Endometrial microvascular endothelial cells (primary cell): Measurements from ENCODE around the gene SLC25A25. TPM values are rescaled to one million over a fixed set of nuclear protein-coding genes. Genes with fewer than 3 reads are reported as not detected.

Experiments
- in situ Hi-C: cut with HindIII; loops from 2 replicates; pipeline ENCODE4 v1.10.0; 2017; ENCODE audit warnings: low sequenced_read_pairs, low pct_unique_long_range_greater_than_20kb; ENCODE audit errors: inconsistent ontology term
- total RNA-seq: library from RNA; depleted of rRNA; stranded (reverse); fragments of >200 nt; gene quantifications from one replicate; pipeline ENCODE4 v1.2.3, GENCODE V29; 2015; ENCODE audit errors: inconsistent ontology term

Gene SLC25A25
- total RNA-seq, 1 donor from 2014 or later, result 23.6 TPM

DNA sequence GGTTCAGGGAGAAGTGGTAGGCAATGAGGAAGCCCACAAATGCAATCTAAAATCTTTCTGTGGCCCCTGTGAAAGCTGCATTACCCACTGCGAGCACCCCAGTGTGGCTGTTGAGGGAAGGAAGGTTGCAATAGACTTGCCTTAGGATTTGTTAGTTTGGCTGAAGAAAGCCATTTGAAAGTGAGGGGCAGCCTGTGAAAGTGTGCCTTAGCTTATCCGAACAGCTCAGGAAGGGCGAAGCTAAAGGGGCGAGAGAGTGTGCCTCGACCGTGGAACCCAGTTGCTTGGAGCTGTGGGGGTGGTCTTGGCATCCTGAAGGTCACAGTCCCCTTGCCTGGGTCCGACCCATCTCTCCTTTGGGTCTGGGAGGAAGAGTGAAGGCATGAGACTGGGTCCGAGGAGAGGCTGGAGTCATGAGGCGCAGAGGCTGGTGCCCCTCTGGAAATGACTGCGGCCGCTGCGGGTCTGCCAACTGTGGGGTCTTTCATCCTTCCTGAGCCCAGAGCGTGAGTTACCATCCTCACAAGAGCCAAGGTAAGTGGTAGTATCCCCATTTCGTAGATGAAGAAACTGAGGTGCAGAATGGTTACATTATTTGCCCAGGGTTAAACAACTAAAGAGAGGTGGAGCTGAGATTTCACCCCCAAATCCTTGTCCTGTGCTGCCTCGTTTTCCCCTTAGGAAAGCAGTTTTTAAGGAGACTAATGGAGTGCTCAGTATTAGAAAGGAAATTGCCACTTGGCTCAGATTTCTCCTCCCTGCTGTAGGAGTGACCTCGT, 24.4 kb downstream of the SLC25A25 start:
- in situ Hi-C loops, result no loop called here

DNA sequence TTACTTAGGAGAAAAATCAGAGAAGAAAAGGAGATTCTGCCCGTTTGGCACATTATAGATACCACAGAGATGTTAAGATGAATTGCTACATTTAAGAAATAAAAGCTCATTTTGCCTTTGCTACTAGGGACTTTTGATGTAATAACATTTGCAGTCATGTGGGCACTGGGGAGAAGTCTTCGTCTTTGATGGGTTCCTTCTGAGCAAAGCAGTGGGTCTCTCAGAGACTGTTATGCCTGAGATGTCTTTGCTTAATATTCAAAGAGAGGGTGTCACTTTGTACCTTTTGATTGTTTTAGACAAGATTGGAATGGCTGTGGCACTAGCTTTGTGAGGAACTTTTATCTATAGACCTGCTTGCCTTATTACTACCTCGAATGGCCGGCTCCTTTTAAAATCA, 25.0 kb downstream of the SLC25A25 start:
- in situ Hi-C loops, result no loop called here

DNA sequence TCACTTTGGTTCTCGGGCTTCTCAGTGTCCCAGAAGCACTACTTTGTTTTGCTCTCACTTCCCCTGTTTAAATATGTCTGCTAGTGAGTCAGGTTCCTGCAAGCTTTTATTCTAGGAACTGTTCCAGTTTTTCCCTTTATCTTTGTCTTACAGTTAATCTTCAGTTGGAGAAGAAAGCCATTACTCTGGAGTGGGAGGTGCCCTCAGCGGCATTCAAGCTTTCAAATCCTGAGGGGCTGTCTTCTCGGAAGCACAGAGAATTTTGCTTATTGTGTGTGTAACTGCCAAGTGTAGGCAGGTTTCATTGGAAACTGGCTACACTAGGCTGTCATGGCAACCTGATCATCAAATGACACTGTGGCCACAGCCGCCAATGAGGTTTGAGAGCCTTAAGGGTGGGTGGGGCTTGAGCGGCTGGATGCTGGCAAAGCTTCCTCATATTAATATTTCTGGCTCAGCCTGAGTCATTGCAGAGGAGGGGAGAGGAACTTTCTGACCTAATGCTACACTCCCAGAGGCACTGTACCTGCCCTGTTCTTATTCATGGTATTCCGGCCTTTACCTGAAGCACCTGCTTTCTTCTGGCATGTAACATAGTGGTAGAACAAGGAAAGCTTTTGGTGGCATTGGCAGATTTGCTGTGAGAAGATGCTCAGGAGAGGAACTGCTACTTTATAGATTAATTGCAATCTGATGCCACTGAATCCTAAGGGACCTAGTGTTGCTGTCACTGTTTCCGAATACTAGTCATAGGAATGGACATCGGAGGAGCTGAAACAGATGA, 26.3 kb downstream of the SLC25A25 start:
- in situ Hi-C loops, result no loop called here

DNA sequence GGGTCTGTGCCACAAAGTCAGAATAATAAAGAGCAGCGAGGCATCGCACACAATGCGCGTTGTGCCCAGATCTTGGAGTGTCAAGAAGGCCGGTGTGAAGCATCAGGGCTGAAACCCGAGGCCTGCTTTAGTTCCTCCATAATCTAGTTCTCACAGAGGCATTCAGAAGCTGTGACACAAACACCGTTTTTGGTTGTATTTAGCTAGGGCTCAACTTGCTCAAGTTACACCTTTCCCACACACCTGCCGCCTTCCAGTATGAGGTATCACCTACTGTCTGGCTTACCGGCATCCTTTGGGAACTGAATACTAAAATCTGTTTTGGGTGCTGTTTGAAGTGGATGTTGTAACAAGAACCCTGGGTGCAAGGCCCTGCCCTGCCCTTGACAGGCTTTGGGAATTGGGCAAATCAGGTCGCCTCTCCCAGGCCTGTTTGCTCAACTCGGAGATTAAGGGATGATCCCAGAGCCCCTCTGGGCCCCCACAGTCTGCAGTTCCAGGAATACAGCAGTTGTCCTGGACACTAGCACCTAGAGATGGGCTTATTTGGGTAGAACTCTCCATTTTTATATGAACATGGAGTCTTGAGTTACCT, 27.0 kb downstream of the SLC25A25 start:
- in situ Hi-C loops, result no loop called here

DNA sequence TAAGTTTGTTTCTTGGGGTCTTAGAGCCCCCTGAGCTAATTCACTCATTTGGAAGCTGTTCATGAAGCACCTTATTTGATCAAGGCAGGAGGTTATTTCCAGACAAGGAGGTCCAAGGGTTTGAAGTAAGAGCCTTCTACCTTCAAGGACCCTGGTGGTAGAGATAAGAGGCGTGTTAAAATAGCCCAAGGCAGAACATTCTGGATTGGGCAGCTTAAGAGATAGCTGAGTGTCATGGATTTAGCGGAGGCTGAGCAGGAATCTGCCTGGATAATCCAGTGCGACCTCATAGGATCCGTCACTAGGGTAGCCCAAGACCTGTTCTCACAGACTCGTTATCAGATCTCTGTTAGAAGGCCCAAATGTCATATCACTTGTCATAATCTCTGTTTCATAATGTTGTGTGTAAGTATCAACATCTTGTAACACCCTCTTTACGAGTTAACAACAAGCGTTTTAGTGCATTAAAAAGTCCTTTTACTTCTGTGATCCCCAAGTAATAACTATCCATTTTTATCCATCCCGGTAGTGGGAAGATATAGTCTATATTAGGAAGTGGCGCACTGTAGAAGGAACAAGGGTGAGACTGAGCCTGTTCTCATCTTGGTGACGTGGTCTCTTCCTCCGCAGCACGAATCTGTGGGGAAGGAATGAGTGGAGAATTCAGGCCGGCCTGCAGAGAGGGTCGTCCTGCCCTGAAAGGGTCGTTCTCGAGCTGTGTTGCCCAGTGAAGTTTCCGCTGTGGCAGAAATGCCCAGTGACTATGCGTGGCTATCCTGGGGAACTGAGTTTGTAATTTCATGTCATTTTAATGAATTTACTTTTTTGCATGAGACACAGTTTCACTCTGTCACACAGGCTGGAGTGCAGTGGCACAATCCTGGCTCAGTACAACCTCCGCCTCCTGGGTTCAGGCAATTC, 28.8 kb downstream of the SLC25A25 start:
- in situ Hi-C loops, result no loop called here

DNA sequence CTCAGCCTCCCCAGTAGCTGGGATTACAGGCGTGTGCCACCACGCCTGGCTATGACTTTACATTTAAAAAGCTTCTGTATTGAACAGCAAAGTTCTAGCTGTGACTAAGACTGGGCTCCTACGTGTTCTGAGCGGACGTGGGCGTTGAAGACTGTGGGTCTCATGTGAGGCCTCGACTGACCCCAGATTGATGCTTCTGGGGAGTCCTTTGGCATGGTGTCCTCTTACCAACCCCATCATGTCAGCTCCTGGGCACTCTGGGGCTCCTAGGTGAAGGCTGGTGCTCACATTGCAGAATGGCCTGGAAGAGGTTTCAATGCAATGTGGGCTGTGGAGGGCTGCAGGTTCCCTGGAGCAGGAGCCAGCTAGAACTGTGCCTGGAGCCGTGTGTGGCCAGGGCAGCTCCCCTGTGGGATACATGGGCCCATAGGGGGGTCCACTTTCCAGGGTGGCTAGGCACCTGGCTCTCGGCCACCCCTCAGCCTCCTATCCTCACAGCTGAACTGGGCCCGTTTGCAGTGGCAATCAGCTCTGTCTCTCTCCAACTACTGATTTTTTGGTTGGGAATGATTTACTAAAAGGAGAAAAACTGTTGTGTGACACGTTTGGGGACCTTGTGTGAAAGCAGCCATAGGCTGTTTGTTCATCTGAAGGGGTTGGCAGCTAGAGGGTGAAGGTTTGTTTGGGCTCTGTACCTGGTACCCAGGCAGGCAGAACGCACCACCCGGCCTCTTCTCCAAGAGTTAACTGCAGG, 29.7 kb downstream of the SLC25A25 start:
- in situ Hi-C loops, result no loop called here

DNA sequence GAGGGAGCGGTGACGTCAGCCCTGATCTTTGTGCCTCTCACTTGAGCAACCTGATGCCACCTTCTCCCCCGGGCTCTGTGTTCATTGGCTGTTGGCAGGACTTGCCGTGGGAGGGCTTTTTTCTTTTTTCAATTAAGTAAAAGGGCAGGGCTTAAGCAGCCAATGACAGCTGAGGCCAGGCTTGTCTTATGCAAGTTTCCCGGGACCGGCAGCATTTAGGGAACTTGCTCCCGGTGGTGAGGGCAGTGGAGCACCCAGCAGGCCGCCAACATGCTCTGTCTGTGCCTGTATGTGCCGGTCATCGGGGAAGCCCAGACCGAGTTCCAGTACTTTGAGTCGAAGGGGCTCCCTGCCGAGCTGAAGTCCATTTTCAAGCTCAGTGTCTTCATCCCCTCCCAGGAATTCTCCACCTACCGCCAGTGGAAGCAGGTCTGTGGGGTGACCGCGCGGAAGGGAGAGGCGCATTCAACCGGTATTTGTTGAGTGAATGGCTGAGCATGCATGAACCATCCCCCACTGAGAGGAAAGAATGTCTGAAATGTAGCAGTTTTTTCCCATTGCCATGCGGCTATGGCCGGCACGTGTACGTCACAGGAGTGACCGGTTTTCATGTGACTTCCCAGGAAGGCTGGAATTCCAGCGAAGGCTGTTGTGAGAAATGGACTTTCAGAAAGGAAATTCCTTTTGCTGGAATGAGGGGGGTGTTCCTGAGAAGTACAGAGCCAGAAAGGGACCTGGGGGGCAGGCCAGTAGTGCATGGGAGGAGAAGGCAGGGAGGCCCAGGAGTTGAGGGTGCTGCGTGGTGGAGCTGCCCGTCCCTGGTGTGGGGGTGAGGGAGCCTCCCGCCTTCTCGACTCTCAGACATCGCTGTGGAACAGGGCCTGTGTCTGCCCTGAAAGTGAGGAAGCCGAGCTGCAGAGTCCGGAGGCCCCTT, 30.5 kb downstream of the SLC25A25 start:
- in situ Hi-C loops, result no loop called here

DNA sequence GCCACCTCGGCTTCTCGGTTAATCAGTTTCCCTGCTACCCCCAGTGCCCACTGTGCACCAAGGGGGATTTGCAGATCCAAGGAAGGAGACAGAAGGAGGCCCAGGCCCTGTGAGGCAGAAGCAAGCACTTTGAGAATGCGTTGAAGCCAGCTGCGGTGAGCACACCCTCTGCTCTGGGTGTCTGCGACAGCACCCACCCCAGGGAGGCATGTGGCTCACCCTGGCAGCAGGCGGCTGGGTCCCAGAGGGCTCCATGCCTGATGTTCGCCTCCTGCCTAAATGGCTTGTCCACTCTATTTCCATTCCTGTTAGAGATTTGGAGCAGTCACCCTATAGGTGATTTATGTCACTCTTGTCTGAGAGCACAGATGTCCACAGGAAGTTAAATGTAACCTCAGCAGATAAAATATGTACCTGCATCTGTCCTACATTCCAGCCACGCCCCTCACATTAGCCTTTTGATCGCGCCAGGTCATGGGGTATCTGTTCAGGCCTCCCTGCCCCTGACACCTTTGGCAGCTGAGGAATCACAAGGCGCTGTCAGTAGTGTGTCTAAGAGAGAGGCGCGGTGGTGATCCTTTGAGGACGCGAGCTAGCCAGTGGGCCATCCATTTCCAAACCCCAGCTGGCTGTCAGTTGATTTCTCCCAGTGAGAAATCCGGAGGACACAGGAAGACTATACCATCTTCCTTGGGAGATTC, 31.3 kb downstream of the SLC25A25 start:
- in situ Hi-C loops, result no loop called here

DNA sequence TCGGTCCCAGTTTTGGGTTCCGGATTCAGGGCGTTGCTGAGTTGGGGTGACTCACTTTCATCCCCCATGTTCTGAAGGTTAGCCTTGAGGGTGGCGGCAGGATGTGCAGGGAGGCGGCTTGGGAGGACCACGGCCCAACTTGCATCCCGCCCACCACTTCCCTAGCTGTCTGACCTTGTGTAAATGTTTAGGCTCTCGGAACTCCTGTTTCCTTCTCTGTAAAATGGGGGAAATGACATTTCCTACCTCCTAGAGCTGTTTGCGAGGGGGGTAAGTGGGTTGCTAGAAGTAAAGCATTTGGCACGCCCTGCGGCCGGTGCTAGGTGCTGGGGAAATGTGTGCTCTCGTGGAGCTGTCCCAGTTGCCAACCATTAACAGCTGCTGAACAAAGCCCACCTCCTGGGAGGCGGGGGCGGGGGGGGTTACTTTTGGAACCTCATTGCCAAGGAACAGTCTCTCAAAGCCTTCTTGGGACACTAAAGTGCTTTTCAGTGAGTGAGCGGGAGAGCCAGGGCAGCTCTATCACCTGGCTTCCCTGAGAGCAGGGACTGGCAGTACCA, 32.0 kb downstream of the SLC25A25 start:
- in situ Hi-C loops, result no loop called here

DNA sequence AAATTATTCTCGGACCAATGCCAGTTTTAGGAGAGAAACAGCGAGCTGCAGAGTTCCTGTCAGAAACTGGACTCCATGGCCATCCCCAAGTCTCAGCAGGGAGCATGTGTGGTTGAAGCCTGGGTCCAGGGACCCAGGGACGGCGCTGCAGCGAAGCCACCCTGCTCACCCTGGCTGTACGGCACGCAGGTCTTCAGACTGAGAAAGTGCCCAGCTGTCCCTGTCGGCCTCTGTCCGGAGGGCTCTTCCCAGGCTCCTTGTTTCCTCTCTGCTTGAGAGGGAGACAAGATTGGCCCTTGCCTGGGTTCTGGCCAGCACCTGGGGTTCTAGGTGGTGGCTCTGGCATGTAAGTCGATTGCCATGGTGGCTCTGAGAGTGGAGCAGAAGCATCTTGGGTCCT, 32.5 kb downstream of the SLC25A25 start:
- in situ Hi-C loops, result no loop called here

DNA sequence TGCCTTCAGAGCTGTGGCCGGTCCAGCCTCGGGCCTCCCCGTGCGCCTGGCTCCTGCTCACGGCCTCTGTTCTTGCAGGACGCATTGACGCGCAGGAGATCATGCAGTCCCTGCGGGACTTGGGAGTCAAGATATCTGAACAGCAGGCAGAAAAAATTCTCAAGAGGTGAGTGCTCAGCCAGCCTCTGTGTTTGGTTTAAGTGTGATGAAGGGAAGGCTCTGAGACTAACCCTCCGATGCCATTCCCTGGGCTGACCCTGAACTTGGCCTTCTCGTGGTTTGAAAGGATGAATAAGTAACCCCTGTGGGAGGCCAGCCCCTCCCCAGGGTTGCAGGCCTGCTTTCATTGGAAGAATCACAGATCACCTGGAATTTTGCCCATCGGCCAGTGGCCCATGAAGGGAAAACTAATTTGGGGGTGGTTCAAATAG, 33.2 kb downstream of the SLC25A25 start:
- in situ Hi-C loops, result no loop called here

DNA sequence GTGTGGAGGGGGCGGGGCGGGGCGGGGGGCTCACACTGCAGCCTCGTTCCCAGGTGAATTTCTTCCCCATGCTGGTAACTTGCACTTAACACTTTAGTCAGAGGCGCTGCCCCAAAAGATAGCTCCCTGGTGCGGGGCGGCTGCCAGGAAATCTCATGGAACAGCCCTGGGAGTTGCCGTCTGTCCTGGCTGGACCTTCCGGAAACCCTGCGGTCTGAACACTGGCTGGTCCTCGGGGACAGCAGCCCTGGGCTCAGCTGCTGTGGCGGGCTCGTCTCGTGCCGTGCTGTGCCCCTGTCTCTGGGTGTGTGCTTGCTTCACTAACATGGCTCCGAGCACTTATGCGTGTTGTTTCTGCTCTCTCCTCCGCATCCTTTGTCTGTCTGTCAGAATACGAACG, 33.7 kb downstream of the SLC25A25 start:
- in situ Hi-C loops, result no loop called here

DNA sequence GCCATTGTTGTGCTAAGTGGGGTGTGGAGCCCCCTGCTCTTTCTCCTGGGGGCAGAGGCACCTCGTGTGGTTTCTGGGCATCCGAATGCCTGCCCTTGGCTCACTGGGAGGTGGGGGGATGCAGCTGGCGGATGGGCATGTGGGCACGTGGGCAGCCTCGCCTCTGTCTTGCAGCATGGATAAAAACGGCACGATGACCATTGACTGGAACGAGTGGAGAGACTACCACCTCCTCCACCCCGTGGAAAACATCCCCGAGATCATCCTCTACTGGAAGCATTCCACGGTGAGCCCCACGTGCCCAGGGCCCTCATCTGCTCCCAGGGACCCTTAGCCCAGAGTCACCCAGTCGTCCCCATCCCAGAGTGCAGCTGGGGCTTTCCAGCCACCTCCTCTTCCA, 34.2 kb downstream of the SLC25A25 start:
- in situ Hi-C loops, result no loop called here

DNA sequence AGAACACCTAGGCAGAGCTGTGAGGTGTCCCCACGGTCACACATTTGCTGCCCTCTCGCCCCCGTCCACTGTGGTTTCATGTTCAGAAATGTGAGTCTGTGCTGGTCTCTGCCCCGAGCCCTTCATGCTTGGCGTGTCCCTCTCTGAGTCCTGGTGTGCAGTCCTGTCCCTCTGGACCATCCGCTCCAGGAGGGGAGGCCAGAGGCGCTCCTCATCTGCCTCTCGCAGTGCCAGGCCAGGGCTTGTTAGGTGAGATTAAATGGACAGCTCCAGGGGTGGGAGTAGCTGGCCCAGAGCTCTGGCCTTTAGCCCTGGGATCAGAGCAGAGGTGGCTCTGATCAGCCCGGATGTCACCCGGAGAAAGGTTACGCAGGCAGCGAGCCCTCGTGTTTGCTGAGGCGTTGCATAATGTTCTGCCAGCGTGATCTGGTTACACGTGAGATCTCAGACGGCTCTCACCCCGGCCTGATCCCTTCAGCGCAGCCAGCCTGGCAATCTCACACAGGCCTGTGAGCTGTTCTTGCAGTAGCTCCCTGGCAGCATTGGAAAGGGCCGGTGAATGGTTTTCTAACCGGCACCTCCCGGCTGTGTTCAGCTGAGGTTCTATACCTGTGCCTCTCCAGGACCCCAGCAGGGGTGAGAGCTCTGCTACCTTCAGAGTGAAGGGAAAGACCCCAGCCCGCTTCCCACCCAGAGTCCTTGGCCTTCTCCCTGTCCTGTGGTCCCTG, 35.0 kb downstream of the SLC25A25 start:
- in situ Hi-C loops, result no loop called here

DNA sequence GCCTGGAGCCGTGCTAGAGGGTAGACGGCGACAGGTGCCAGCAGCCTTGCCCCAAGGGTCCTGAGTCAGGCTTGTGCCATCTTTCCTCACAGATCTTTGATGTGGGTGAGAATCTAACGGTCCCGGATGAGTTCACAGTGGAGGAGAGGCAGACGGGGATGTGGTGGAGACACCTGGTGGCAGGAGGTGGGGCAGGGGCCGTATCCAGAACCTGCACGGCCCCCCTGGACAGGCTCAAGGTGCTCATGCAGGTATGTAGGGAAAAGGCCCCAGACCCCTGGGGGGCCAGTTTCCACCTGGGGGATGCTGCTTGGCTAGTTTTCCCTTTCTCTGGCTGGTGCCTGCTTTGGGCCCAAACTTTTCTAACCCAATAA, 35.5 kb downstream of the SLC25A25 start:
- in situ Hi-C loops, result no loop called here

DNA sequence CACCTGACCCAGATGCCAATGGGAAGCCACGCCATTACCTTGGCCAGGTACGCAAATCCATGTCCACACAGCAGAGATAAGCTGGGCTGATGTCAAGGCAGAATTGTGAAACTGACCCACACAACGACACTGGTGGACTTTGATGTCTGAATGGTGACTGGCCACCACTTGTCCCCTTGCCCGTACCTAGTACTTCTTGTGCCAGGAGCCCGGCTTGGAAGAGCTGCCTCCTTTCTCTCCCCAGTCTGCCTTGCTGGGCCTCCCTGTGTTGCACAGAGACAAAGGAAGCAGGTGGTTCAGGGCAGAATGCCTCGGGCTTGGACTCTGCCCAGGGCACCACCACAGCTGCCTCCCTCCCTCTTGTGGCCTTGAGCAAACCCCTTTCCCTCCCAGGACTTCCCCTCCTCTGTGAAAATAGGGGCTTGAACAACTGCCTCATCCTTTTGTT, 36.2 kb downstream of the SLC25A25 start:
- in situ Hi-C loops, result no loop called here
